SW480 (cell line): ENCODE measurements around the gene ADIPOR2.

Experiments used
- DNase-seq: peaks from one replicate; pipeline ENCODE4 v3.0.0-alpha.2; 2016; ENCODE audit warnings: low spot score

ADIPOR2 gene

DNA sequence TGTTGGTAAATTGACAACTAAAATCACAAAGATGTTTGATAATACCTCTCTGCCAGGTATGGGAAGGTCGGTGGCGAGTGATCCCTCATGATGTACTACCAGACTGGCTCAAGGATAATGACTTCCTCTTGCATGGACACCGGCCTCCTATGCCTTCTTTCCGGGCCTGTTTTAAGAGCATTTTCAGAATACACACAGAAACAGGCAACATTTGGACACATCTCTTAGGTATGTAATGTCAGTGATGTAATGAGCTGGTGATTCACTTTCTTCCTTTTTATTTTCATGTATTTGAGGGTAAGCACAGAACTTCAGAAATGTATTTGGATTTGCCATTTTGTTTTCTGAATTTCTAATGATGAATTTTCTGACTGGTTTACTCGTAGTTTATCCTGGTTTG is 86.9 kb downstream of the ADIPOR2 start:
- DNase-seq: no peak

GRCh38 chr12:1778911-1779310 is 88.0 kb downstream of the ADIPOR2 start:
- no peak for DNase-seq

DNA sequence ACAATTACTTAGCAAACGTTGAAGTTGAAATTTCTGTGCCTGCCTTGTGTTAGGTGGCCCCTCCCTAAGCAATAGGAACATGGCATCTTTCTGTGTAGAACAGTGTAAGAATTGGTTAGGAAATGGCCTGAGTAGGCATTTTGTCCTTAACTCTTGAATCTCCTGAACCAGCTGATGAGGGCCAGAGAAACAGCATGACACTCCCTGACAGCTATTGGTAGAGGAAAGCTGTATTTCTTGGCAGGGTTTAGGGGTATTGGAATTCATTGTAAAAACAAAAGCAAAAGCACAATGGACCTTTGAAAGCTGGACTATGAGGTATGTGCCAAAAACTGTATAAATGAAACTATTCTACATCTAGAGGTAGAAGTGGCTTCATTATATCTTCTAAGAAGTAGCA is 88.9 kb downstream of the ADIPOR2 start:
- DNase-seq: no peak

GRCh38 chr12:1781772-1782171 is 90.9 kb downstream of the ADIPOR2 start:
- DNase-seq: no peak

GRCh38 chr12:1782215-1782614 is 91.3 kb downstream of the ADIPOR2 start:
- no peak for DNase-seq

DNA sequence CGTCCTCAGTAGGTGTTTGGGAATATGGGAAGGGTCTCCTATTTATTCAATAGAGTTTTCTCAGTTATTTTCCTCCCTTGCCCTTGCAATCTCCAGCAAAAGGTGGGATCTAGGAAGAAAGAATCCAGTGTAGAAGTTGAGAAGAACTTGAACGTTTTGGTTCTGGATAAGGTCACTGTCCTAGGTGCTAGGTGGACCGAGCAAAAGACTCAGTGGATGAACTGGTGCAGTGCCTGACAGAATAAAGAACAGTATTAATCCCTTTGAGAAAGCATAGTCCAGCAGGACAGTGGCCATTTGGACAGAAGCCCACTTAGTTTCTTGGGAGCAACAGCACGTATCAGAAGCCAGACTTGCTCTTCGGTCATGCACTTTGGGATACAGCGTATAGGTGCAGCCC is 96.8 kb downstream of the ADIPOR2 start:
- DNase-seq: no peak

- DNase-seq: no peak
Measured at GRCh38 chr12:1790444-1790843, 99.6 kb downstream of the ADIPOR2 start.

DNA sequence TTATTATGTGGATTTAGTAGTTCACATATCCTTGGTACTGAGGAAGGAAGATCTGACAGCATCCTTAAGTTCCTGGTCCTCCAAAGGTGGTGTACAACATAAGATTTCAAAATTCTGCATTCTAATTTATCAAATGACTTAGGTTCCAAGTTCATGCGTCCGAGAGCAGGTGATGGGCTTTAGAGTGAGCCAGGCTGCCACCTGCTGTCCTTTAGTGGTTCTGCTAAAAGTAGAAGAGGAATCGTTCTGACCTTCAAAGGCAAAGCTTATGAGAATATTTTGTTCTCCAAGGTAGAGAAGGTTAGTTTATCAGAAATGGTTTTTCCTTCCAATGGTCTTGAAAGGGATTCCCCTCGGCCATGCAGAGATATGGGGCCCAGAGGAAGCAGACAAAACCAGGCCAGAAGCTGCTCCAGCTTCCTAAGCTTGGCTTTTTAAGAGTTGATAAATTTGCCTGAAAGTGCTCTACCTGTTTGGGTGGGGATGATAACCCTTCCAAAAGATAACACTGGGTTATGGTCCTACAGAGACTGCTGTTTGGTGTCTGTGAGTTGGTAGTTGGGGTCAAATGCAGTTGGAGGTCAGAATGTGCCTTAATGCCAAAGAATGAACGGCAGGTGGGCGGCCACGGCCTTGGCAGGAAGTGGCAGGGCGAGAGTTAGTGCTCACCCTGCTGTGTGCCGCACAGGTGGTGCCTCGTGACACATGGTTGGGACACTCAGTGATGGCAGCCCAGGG is 100.4 kb downstream of the ADIPOR2 start:
- DNase-seq: peak; percentile 83

GRCh38 chr12:1792406-1792805 is 101.5 kb downstream of the ADIPOR2 start:
- DNase-seq: no peak

DNA sequence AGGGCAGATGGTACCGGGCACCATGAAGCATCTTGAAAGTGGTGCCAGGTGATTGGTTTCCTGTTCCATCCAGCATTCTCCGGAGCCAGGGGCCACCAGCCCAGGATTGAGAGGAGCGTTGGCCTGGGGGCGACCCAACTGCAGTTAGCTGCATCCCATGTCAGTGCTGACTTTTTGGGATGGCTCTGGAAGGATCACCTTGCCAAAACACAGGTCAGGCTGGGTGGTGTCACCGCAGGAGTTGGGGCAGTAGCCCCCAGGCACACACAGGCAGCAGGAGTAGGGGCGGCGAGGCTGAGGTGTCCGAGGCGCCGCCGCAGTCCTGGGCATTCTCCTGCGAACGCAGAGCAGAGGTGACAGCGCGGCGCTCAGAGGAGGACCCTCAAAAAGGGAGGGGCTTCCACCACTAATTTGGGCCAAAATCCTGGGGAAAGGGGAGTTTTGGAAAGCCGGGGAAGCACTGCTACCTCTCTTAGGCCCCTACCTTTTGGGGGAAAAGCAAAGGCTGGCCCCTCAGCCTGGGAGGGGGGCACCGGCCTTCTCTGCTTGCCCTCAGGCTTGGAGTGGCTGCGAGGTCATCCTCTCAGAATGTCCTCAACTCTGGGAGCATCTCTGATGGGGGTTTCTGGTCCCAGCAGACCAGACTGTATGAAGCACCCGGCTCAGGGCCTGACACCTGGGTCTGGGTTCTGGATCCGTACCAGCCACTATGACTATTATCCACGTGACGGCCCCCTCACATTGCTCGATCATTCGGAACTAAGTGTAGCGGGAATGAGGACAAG is 102.7 kb downstream of the ADIPOR2 start:
- no peak for DNase-seq

DNA sequence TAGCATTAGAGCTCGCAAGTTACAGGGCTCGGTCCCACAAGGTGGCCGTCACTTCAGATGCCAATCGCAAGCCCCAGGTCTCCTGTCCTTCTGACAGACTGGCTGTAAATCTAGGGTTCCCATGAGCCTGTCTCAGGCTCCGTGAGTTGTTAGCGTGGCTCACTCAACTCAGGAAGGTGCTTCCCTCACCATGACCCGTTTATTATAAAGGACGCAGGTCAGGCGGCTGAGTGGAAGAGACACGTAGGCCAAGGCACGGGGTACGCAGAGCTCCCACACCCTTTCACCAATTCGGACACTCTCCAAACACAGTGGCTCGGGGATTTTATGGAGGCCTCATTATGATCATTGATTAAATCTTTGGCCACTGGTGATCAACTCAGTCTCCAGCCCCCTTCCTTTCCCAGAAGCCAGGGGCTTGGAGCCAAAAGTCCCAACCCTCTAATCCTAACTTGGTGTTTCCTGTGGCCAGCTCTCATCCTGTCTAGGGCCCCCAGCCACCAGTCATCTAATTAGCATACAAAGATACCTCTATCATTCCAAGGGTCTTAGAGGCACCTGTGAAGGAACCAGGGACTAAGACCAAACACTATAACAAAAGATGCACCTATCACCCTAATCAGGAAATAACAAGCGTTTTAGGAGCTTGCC is 103.7 kb downstream of the ADIPOR2 start:
- no peak for DNase-seq

GRCh38 chr12:1795221-1795784 is 104.4 kb downstream of the ADIPOR2 start:
- no peak for DNase-seq

- DNase-seq: peak; percentile 95
Measured at GRCh38 chr12:1795785-1796514, 105.1 kb downstream of the ADIPOR2 start.

- peak; percentile 71 for DNase-seq
Measured at GRCh38 chr12:1796515-1797010, 105.7 kb downstream of the ADIPOR2 start.

DNA sequence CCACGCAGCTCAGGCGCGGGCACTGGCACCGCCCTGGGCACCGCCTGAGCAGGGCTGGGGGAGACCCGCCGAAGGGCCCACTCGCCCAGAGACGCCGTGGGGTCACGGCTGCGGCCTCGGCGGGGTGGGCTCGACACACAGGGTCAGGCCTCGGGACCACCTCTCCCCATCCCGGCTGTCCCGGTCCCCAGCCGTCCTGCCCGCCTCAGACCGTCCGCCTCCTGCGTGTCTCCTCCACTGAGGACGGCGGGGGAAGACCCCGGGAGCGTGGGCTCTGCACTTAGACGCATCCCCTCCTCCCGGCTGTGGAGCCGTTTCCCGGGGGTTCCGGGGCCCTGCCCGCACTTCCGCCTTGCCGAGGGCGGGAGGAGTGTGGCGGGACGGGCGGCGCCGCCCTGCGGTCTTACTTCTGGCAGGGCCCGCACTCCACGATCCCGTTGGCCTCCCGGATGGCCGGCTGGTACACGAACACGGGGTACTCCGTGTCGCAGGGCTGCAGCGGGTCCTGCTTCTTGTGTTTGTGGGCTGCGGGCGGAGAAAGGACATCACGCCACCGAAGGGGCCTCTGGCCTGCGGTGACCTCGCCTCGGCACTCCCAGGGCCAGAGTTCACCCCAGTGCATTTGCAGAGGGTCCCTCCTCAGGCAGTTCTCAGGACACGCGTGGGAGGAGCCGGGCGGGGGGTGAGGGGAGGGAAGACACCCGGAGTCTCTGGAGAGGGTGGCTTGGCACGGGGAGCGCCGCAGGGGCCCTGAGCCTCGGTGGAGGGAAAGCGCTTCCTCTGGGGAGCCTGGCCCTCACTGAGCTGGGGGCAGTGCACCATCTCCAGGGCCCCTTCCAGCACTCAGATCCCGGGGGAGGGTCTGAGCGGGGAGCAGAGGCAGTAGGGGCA is 106.4 kb downstream of the ADIPOR2 start:
- DNase-seq: peak; percentile 54

DNA sequence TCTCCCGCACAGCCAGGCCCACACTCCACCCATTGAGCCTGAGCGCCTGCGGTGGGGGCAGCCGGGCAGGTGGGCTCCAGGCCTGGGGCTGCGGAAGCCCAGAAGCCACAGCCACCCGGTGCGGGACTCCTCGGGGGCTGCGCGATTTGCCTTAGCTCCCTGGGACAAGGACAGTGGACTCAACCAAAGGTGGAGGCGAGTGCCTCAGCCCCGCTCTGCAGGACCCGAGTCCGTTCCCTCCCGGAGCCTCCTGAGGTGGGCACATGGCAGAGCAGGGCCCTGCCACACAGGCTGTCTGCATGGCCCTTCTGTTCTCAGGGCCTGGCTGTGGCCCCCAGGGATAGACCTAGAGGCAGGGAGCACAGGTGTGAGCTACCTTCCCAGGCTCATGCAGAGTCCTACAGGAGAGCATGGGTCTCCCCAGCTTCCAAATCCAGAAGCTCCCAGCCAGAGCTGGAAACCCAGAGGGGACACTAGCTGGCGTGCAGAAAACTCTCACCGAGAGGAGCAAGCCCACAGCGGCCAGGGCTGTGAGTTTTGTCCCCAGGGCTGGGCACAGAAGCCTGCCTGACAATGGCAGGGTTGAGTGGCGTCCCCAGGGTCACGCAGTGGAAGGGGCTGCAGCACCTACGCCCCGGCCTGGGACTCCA is 107.2 kb downstream of the ADIPOR2 start:
- no peak for DNase-seq

- no peak for DNase-seq
Measured at GRCh38 chr12:1798641-1799020, 107.8 kb downstream of the ADIPOR2 start.

- no peak for DNase-seq
Measured at GRCh38 chr12:1799051-1799881, 108.4 kb downstream of the ADIPOR2 start.

- no peak for DNase-seq
Measured at GRCh38 chr12:1799882-1800400, 109.1 kb downstream of the ADIPOR2 start.
